CD4-positive, CD25-positive, alpha-beta regulatory T cell (primary cell): Measurements from ENCODE around the gene MAP3K5. TPM values are rescaled to one million over a fixed set of nuclear protein-coding genes. Genes with fewer than 3 reads are reported as not detected.

Experiments used
- ATAC-seq, 2 donors: fragments of 150-1000 bp; cut with Tn5 transposase; one replicate each; pipeline ENCODE4 v1.10.0; 2021; ENCODE audit warnings: low read depth in 2 of 2, moderate number of reproducible peaks in 2 of 2, moderate library complexity in 1 of 2
- DNase-seq, 3 donors: peaks; one replicate each; pipeline versions ENCODE4 v3.0.0 to v3.0.0-alpha.2; 2012 to 2022; ENCODE audit warnings: mixed read lengths in 1 of 3
- H3K27ac ChIP-seq: one replicate; pipeline ENCODE4 v1.7.0; 2013; ENCODE audit warnings: mild to moderate bottlenecking, low read length; ENCODE audit not compliant: insufficient read depth, poor library complexity, severe bottlenecking
- H3K27me3 ChIP-seq: one replicate; pipeline ENCODE4 v1.7.0; 2013; ENCODE audit warnings: low read length; ENCODE audit not compliant: control insufficient read depth, insufficient read depth
- H3K36me3 ChIP-seq: one replicate; pipeline ENCODE4 v1.7.0; 2013; ENCODE audit warnings: mild to moderate bottlenecking, low read length, moderate library complexity; ENCODE audit not compliant: control insufficient read depth, insufficient read depth
- H3K4me1 ChIP-seq: 2 replicates; pipeline ENCODE4 v1.7.0; 2013; ENCODE audit warnings: mild to moderate bottlenecking, low read length; ENCODE audit not compliant: insufficient read depth, control insufficient read depth, poor library complexity, severe bottlenecking
- H3K4me3 ChIP-seq: one replicate; pipeline ENCODE4 v1.7.0; 2013; ENCODE audit warnings: low read depth, mild to moderate bottlenecking, low read length, moderate library complexity
- H3K9me3 ChIP-seq, 2 experiments: 1 replicate in 1 of 2; 2 replicates in 1 of 2; pipeline ENCODE4 v1.7.0; 2013; ENCODE audit warnings: low read length in 2 of 2, mild to moderate bottlenecking in 1 of 2, moderate library complexity in 1 of 2; ENCODE audit not compliant: control insufficient read depth in 2 of 2
- H3K27ac Mint-ChIP-seq, 3 donors: one replicate each; pipeline ENCODE4 v1.8.0; 2020 to 2022; ENCODE audit warnings: mild to moderate bottlenecking in 3 of 3, mixed read lengths in 3 of 3, moderate library complexity in 2 of 3
- H3K27me3 Mint-ChIP-seq: one replicate; pipeline ENCODE4 v1.8.0; 2022; ENCODE audit warnings: mild to moderate bottlenecking, mixed read lengths
- H3K36me3 Mint-ChIP-seq: one replicate; pipeline ENCODE4 v1.8.0; 2020; ENCODE audit warnings: mixed read lengths
- H3K4me1 Mint-ChIP-seq, 4 donors: one replicate each; pipeline ENCODE4 v1.8.0; 2020 to 2022; ENCODE audit warnings: mixed read lengths in 4 of 4, mild to moderate bottlenecking in 1 of 4
- H3K4me3 Mint-ChIP-seq, 4 donors: one replicate each; pipeline ENCODE4 v1.8.0; 2020 to 2022; ENCODE audit warnings: mild to moderate bottlenecking in 4 of 4, mixed read lengths in 4 of 4, moderate library complexity in 3 of 4
- H3K9me3 Mint-ChIP-seq, 7 donors: one replicate each; pipeline ENCODE4 v1.8.0; 2020 to 2022; ENCODE audit warnings: mixed read lengths in 7 of 7, mild to moderate bottlenecking in 3 of 7, moderate library complexity in 2 of 7
- polyA plus RNA-seq, 4 donors: library from polyadenylated mRNA; unstranded; fragments of 300-500 nt; fragmentation: Illumina TruSeq; gene quantifications; one replicate each; pipeline ENCODE4 v1.2.3, GENCODE V29; 2021
- total RNA-seq: library from RNA; stranded (reverse); gene quantifications from one replicate; pipeline ENCODE4 v1.2.3, GENCODE V29; 2022

The MAP3K5 gene
- total and polyA plus RNA-seq, 5 donors from 2014 or later, result 14.4 to 44.0 (median 20.5) TPM

DNA sequence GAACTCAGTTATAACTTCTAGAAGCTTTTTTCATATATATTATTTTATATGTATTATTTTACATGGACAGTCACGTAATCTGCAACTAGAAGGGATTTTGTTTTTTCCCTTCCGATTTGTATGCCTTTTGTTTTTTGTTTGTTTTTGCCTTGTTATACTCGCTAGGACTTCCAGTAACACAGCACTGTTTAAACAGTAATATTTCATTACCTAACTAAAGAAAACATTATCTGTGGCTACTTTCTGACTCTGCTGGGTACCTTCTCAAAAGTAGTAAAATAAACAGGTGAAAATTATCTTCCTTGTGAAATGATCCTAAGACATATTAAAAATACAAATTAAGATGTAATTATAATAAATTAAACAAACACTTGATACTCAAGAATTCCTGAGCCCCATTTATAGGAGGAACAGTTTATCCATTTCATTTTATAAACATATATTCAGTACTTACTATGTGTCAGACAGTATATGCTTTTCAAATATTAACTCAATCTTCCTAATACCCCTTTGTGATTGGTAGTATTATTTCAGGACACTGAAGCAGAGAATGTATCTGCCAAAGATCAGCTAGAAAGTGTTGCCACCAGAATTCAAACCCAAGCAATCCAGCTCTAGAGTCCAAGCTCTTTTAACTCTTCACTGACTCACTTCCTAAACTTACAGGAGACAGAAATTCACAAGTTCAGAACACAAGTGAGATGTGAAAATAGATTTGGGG, 65.3 kb downstream of the MAP3K5 start:
- Histone ChIP-seq H3K4me1 (peaks cover 8% of the 10 kb centered on the region), H3K27ac (no peak overlapping the region), H3K27me3 (no peaks in the 10 kb centered on the region), H3K9me3 (no peaks in the 10 kb centered on the region), H3K4me3 (no peak overlapping the region), H3K36me3 (no peaks in the 10 kb centered on the region)
- DNase-seq, result no peak
- no peaks in the 10 kb centered on the region for H3K27me3 Mint-ChIP-seq
- H3K27ac Mint-ChIP-seq, result peak overlapping the region in 1 of 3 donors; percentile 34
- peaks cover 12% of the 10 kb centered on the region for H3K36me3 Mint-ChIP-seq
- ATAC-seq, result no peak
- no peak overlapping the region for H3K4me3 Mint-ChIP-seq
- peaks cover 0 to 1% (median 0%) of the 10 kb centered on the region in 7 donors for H3K9me3 Mint-ChIP-seq
- H3K4me1 Mint-ChIP-seq, result peaks cover 46 to 75% (median 52%) of the 10 kb centered on the region in 4 donors

DNA sequence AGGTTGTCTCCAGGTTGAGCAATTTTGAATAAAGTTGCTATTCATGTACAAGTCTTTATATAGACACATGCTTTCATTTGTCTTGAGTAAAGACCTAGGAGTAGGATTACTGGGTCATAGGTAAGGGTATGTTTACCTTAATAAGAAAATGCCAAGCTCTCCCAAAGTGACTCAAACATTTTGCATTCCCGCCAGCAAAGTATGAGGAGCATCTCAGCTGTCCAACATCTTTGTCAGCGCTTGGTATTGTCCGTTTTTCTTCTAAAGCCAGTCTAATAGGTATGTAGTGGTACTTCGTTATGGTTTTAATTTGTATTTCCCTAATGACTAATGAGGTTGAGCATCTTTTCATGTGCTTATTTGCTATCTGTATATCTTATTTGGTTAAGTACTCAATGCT, 67.2 kb downstream of the MAP3K5 start:
- Histone ChIP-seq H3K4me1 (peaks cover 8% of the 10 kb centered on the region), H3K9me3 (peaks cover 0 to 4% of the 10 kb centered on the region in 2 experiments), H3K27me3 (no peaks in the 10 kb centered on the region), H3K36me3 (peaks cover 3% of the 10 kb centered on the region), H3K4me3 (no peak overlapping the region), H3K27ac (no peak overlapping the region)
- Mint-ChIP-seq H3K4me1 (peaks cover 38 to 69% (median 56%) of the 10 kb centered on the region in 4 donors), H3K9me3 (peaks cover 0 to 4% (median 0%) of the 10 kb centered on the region in 7 donors), H3K4me3 (no peak overlapping the region), H3K36me3 (peaks cover 20% of the 10 kb centered on the region), H3K27ac (peak overlapping the region in 1 of 3 donors; percentile 59), H3K27me3 (no peaks in the 10 kb centered on the region)
- DNase-seq, result no peak
- no peak for ATAC-seq

DNA sequence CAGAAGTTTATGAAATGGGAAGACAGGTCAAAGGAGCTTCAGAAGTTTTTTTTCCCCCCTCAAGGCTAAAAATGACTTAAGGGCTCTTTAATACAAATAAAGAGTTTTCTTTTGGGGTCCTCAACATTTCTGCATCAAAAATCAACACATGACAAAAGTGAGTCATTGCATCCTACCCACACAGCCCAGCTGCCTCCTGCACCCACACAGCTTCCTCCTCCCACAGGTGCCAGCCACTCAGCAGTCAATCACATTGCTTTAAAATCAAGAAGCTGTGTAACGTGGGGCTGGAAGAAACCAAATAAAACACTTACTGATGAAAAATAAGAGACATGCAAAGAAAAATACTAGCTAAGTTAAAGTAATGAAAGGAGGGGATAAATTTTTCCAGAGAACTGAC, 68.5 kb downstream of the MAP3K5 start:
- peak in 2 of 3 donors; percentile 8 to 71 for DNase-seq

GRCh38 chr6:136721467-136721866, 70.8 kb downstream of the MAP3K5 start:
- H3K4me3 Mint-ChIP-seq, result no peak overlapping the region
- H3K27me3 Mint-ChIP-seq, result no peaks in the 10 kb centered on the region
- ATAC-seq (no peak), DNase-seq (no peak)
- no peak overlapping the region for H3K27ac Mint-ChIP-seq
- Histone ChIP-seq H3K27me3 (no peaks in the 10 kb centered on the region), H3K4me3 (no peak overlapping the region), H3K36me3 (peaks cover 14% of the 10 kb centered on the region), H3K27ac (no peak overlapping the region), H3K9me3 (peaks cover 0 to 4% of the 10 kb centered on the region in 2 experiments), H3K4me1 (peaks cover 13% of the 10 kb centered on the region)
- peaks cover 0 to 4% (median 0%) of the 10 kb centered on the region in 7 donors for H3K9me3 Mint-ChIP-seq
- peaks cover 40 to 75% (median 59%) of the 10 kb centered on the region in 4 donors for H3K4me1 Mint-ChIP-seq
- peaks cover 15% of the 10 kb centered on the region for H3K36me3 Mint-ChIP-seq

More for the DNA sequence above, 68.5 kb downstream of the MAP3K5 start:
- peaks cover 8% of the 10 kb centered on the region for H3K4me1 ChIP-seq
- peak; percentile 95 to 97 for ATAC-seq
- H3K4me3 ChIP-seq, result no peak overlapping the region
- Mint-ChIP-seq H3K27ac (no peak overlapping the region), H3K4me3 (peak overlapping the region in 3 of 4 donors; percentile 8 to 66 (median 47)), H3K36me3 (peaks cover 20% of the 10 kb centered on the region), H3K4me1 (peaks cover 39 to 69% (median 56%) of the 10 kb centered on the region in 4 donors), H3K9me3 (peaks cover 0 to 4% (median 0%) of the 10 kb centered on the region in 7 donors), H3K27me3 (no peaks in the 10 kb centered on the region)
- peaks cover 0 to 4% of the 10 kb centered on the region in 2 experiments for H3K9me3 ChIP-seq
- H3K27ac ChIP-seq, result no peak overlapping the region
- H3K36me3 ChIP-seq, result peaks cover 14% of the 10 kb centered on the region
- H3K27me3 ChIP-seq, result no peaks in the 10 kb centered on the region

DNA sequence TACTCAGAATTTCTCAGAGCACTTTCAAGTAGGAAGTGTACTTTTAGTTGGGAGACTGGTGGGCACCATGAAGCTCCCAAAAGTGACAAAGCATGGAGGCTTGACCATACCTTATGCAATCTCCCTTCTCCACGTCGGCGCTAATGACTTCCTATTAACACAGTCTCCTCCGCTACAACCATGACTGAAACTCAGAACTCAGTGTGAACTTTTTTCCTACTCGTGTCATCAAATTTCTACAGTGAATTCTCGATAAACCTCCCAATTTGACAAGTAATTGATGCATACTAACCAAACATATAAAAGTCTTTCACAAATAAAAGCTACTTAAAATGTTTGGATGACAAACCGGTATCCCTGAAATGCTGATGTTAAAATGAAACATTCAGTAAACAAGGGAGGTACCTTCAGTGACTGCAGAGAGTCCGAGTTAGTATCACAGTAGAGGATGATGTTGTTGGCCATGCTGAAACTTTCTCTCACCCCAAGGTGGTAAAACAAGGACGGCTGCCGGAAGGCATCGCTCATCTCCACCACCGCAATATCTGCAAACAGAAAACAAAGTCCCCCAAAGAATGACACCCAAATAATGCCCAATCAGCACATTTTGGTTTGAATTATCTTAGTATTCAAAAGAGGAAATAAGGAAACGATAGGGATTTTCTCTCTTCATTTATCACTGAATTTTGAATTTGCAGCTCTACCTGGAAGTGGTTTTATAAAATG, 72.1 kb downstream of the MAP3K5 start:
- Mint-ChIP-seq H3K27ac (peak overlapping the region in 2 of 3 donors; percentile 52 to 71), H3K36me3 (peaks cover 20% of the 10 kb centered on the region), H3K9me3 (peaks cover 0 to 4% (median 0%) of the 10 kb centered on the region in 7 donors), H3K4me1 (peaks cover 42 to 72% (median 60%) of the 10 kb centered on the region in 4 donors), H3K4me3 (peak overlapping the region in 2 of 4 donors; percentile 13 to 36), H3K27me3 (no peaks in the 10 kb centered on the region)
- peaks cover 13% of the 10 kb centered on the region for H3K4me1 ChIP-seq
- H3K27ac ChIP-seq, result peak overlapping the region; percentile 6
- no peaks in the 10 kb centered on the region for H3K27me3 ChIP-seq
- ATAC-seq (no peak), DNase-seq (no peak)
- peaks cover 0 to 4% of the 10 kb centered on the region in 2 experiments for H3K9me3 ChIP-seq
- peaks cover 17% of the 10 kb centered on the region for H3K36me3 ChIP-seq
- H3K4me3 ChIP-seq, result no peak overlapping the region

GRCh38 chr6:136719280-136720044, 72.8 kb downstream of the MAP3K5 start:
- Mint-ChIP-seq H3K9me3 (peaks cover 0 to 4% (median 0%) of the 10 kb centered on the region in 7 donors), H3K4me1 (peaks cover 38 to 69% (median 59%) of the 10 kb centered on the region in 4 donors), H3K4me3 (peak overlapping the region in 1 of 4 donors; percentile 13), H3K27me3 (no peaks in the 10 kb centered on the region), H3K36me3 (peaks cover 24% of the 10 kb centered on the region), H3K27ac (peak overlapping the region in 2 of 3 donors; percentile 52 to 71)
- Histone ChIP-seq H3K9me3 (peaks cover 0 to 4% of the 10 kb centered on the region in 2 experiments), H3K36me3 (peaks cover 17% of the 10 kb centered on the region), H3K4me1 (peaks cover 13% of the 10 kb centered on the region), H3K27me3 (no peaks in the 10 kb centered on the region), H3K4me3 (no peak overlapping the region), H3K27ac (peak overlapping the region; percentile 6)
- ATAC-seq (no peak), DNase-seq (peak in 1 of 3 donors; percentile 12)

- H3K27ac Mint-ChIP-seq, result peak overlapping the region in 1 of 3 donors; percentile 80
- peaks cover 32 to 63% (median 56%) of the 10 kb centered on the region in 4 donors for H3K4me1 Mint-ChIP-seq
Observed at GRCh38 chr6:136718476-136718875, 73.8 kb downstream of the MAP3K5 start.

More at GRCh38 chr6:136718476-136718875, 73.8 kb downstream of the MAP3K5 start:
- Histone ChIP-seq H3K4me3 (no peak overlapping the region), H3K27me3 (no peaks in the 10 kb centered on the region), H3K36me3 (peaks cover 17% of the 10 kb centered on the region), H3K27ac (no peak overlapping the region), H3K4me1 (peaks cover 6% of the 10 kb centered on the region), H3K9me3 (peaks cover 0 to 4% of the 10 kb centered on the region in 2 experiments)
- ATAC-seq (no peak), DNase-seq (no peak)
- peaks cover 27% of the 10 kb centered on the region for H3K36me3 Mint-ChIP-seq
- peaks cover 0 to 4% (median 0%) of the 10 kb centered on the region in 7 donors for H3K9me3 Mint-ChIP-seq
- H3K4me3 Mint-ChIP-seq, result no peak overlapping the region
- no peaks in the 10 kb centered on the region for H3K27me3 Mint-ChIP-seq
